Measurements from ENCODE around the gene PRR14L.
"Not testable (repeated sequence)": the region's sequence is repeated elsewhere in the genome, so short reads cannot be mapped to it uniquely, and the experiment has no call there.

PRR14L gene

DNA sequence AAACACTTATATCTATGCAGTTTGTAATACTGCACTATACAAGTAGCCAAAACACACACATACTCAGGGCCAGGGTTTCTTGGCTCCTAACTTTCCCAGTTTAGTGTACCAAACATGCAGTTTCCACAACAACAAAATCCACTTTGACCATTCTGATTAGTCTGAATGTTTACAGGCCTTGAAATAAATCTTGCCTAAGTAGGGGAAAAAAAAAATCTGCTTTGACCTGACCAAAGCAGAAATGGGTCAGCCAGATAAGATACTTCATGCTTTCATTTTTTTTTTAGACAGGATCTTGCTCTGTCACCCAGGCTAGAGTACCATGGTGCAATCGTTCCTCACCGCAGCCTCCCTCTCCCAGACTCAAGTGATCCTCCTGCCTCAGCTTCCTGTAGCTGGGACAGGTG, 10.1 kb downstream of the PRR14L start:
- DNase-seq, result no peak

DNA sequence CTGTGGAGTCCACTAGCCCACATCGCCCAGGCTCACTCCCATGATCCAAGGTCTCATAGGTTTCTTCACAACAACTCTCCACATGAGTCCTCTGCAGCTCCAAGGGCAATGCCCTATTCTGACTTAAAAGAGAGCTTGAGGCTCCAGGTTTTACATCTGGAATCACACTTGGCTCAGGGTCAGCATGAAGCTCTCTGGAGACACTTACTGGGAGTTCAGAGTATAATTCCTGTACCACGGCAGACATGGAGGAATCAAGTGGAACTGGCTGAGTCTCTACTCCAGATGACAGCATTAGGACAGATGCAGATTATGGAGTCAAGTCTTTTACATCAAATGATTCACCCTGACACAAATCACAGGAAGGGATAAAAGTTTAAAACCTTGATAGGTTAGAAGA, 11.4 kb downstream of the PRR14L start:
- DNase-seq, result peak; percentile 23

DNA sequence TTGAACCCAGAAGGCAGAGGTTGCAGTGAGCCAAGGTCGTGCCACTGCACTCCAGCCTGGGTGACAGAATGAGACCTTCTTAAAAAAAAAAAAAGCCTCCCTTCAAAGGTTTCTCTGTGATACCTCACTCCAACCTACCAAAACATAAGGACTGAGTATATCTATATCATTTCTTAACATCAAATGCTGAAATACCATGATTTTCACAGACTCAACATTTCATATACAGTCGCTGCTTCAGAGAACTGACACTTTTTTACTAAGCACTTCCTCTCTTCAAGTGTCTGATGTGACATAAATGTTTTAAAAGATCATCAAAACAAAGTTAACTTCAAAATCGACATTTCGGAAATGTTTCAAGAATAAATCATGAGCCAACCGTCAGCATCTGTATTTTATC, 12.0 kb downstream of the PRR14L start:
- no peak for DNase-seq

DNA sequence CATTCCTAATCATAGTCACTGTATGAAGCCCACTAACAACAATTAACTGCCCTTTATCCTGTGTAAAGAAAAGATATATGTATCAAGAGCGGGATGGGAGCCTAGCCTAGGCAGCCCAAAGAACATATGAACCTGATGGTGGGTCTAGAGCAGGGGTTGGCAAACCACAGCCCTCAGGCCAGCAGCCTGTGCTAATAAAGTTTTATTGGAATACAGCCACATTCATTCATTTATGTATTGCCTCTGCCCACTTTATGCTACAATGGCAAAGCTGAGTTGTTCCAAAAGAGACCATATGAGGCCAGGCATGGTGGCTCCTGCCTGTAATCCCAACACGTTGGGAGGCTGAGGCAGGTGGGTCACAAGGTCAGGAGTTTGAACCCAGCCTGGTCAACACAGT, 13.5 kb downstream of the PRR14L start:
- no peak for DNase-seq

DNA sequence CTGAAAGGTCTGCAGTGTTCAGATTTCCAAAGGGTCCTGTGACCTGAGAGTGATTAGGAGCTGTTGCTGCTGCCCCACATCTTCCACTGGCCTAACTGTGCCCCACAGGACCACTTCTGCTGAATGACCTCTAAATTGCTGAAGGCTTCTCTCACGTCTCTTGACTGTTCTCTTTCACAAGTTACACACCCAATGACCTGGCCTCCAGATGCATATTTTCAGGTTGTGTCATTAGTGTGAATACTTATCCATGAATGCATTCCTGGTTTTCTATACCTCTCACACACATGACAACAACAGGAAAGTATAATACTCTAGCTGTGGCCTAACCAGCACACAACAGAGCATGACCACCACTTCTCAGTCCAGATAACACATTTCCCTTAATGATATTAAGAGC, 15.4 kb downstream of the PRR14L start:
- no peak for DNase-seq

DNA sequence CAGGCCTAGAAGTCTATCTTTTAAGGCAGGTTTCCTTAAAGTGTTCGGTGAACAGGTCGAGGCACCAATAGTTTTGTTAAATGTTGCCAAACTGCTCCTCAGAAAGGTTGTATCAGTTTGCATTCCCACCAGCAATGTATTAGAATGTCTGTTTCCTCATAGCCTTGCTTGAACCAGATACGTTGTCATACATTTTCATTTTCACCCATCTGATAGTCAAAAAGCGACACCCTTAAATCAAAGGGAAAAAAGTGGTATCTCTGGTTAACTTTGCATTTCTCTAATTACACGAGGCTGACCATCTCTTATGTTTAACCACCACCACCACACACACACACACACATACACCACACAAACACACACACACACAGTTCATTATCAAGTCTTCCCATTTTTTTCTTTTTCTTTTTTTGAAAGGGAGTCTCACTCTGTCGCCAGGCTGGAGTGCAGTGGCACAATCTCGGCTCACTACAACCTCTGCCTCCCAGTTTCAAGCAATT, 16.3 kb downstream of the PRR14L start:
- DNase-seq, result no peak

DNA sequence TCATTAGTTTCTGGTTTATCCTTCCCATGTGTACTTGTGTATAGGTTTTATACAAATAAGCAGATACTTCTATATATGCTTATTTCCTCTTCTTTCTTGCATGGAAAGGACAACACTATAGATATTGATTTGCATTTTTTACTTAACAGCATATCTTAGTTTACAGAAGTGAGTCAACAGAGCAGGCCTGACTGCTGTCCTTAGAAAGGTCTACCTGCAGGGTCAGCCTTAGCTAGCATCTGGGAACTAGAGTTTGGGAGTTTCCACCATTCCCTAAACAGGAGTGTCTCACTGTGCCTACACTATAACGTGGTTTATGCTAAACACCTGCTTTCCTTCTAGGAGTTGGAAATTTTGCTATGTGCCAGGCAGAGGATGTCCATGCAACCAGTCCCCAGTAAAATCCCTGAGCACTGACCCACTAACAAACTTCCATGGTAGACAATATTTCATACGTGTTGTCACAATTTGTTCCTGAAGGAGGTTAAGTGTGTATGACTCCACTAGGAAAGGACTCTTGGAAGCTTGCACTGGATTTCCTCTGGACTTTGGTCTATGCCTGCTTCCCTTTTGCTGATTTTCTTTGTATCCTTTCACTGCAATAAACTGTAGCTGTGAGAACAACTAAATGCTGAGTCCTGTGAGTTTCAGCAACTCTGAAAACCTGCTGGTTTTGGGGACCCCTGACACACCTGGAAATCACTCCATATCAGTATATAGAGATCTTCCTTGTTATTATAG, 17.7 kb downstream of the PRR14L start:
- DNase-seq, result peak; percentile 4

DNA sequence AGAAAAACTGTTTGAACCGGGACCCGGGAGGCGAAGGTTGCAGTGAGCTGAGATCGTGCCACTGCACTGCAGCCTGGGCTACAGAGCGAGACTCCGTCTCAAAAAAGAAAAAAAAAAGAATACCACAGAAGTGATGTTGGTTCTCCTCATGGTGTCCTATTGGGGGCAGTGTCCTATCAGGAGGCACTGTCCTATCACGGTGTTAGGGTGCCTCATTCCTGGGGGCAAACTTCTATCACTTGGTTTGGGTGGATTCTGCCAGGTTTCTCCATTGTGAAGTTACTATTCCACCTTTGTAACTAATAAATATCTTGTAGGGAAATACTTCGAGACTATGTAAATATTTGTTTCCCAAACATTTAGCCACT, 19.6 kb downstream of the PRR14L start:
- DNase-seq, result no peak

DNA sequence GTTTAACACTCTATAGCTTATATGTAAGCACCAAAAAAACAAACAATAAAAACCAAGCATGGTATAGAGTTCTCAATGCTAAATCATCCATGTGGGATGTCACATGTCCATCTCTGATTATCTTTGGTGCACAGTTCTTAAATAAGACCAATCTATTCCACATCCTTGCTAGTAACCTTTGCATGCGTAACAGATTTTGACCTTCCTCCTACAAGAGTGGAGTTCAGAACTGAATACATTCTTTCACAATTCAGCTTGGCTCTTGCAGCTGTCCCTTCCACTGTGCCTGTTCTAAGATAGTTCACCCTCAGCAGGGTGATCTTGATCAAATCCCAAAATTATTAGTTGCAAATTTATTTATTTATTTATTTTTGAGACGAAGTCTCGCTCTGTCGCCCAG, 21.1 kb downstream of the PRR14L start:
- DNase-seq, result no peak

DNA sequence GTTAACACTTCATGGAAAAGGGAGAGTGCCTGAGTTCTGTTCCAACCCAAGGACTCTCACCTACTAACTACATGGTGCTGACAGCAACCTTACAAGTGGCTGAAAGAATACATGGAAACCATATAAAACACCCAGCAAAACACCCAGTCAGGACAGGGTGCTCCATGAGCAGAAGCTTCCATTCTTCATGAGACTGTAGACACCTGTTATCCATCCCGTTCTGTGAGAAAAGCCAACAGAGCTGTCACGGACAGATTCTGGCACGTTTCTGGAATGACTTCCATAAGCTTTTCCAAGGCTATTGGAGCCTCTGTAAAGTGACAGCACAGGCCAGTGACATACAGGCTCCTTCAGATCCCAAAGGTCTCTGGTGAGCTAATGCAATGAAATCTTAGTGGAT, 23.2 kb downstream of the PRR14L start:
- no peak for DNase-seq

DNA sequence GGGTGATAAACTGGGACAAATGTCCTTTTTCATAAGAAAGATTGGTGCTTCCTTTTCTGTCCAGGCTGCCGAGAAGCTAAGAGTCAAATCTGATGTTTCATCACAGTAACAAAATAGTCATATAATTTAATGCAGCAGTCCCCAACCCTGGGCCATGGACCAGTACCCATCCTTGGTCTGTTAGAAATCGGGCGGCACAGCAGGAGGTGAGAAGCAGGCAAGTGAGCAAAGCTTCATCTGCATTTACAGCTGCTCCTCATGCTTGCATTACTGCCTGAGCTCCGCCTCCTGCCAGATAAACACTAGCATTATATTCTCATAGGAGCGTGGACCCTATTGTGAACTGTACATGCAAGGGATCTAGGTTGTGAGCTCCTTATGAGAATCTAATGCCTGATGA, 26.2 kb downstream of the PRR14L start:
- DNase-seq, result no peak

DNA sequence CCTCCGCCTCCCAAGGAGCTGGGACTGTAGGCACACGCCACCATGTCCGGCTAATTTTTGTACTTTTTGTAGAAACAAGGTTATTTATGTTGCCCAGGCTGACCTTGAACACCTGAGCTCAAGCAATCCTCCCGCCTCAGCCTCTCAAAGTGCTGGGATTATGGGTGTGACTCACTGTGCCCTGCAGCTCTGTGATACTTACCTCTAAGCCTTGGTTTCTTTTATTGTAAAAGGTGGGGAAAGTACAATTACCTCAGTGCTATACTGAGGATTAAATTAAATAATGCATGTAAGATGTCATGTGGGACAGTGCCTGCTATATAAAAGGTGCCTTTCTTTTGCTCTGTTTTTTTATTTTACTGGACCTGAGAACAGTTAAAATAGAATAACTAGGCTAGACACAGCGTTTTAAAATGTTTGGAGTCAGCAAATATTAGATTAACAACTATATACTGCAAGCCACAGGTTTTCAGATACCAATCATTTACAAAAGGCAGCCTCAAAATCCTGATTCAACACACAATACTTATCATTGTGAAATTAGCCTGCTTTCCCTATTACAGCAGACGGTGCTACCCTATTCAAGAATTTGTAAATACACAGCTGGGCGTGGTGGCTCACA, 30.0 kb downstream of the PRR14L start:
- no peak for DNase-seq

DNA sequence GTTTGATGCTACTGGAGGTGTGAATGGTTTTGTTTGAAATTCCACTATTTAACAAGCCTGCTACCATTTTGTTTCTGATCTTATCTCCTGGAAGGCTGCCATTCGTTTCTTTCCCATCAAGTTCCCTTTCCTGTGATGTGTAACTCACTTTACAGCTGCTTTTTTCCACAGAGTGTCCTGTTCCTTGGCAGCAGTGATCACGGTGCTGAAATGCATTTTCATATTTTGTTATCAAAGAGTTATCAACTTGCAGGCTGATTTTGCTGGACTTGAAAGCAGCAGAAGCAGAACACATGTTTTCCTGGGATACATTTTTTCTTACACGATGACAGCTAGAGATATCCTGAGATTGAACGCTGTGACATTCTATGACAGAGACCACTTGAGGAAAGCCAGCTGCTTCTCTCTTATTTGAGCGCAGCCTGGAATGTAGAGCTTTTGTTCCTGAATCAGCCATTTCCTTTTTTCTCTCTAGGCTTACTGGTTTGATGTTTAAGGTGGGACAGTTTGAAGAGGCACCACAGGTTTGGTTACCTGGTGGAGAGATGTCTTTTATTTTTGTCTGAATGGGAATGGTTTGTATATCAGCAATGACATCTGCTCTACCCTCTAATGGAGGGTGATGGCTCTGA, 34.7 kb downstream of the PRR14L start:
- DNase-seq, result no peak

DNA sequence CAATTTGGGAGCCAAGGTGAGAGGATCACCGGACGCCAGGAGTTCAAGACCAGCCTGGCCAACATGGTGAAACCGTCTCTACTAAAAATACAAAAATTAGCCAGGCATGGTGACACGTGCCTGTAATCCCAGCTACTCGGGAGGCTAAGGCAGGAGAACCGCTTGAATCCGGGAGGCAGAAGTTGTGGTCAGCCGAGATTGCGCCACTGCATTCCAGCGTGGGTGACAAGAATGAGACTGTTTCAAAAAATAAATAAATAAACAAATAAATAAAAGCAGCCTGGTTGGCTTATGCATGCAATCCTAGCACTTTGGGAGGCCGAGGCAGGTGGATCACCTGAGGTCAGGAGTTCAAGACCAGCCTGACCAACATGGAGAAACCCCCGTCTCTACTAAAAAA, 38.7 kb downstream of the PRR14L start:
- DNase-seq, result not testable (repeated sequence)

DNA sequence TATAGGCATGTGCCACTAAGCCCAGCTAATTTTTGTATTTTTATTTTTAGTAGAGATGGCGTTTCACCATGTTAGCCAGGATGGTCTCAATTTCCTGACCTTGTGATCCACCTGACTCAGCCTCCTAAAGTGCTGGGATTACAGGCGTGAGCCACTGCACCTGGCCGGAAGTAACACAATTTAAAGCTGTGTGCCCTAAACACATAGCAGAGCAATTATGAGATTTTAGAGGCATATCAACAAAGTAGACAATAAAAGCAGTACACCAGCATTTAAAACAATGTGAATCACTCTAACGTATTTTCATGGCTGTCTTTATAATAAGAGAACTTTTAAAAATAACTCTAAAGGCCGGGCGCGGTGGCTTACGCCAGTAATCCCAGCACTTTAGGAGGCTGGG, 42.4 kb downstream of the PRR14L start:
- no peak for DNase-seq

DNA sequence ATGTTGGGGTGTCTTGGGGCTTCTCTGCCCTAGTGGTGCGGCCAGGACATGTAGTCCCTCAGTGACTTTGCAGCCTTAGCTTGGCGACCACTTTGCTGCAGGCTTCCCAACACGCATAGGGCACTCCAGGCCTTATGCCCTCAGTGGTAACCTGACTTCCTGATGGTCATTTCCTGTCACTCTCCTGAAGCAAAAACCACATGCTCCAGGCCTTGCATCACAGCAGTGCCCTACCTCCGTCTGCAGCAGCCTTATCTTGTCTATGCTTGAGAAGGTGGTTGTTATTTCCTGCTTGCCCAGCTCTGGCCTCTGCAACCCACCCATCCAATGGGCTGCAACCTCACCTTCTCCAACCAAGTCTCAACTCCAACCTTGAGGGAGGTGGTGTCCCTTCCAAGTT, 54.5 kb downstream of the PRR14L start:
- no peak for DNase-seq

DNA sequence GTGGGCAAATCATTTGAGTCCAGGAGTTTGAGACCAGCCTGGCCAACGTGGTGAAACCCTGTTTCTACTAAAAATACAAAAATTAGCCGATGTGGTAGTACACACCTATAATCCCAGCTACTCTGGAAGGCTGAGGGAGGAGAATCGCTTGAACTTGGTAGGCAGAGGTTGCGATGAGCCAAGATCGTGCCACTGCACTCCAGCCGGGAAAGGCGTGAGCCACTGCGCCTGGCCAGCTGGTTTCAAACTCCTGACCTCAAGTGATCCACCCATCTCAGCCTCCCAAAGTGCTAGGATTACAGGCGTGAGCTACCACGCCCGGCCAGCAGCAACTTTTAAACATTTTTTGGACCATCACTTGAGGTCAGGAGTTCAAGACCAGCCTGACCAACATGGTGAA, 55.9 kb downstream of the PRR14L start:
- DNase-seq, result not testable (repeated sequence)

DNA sequence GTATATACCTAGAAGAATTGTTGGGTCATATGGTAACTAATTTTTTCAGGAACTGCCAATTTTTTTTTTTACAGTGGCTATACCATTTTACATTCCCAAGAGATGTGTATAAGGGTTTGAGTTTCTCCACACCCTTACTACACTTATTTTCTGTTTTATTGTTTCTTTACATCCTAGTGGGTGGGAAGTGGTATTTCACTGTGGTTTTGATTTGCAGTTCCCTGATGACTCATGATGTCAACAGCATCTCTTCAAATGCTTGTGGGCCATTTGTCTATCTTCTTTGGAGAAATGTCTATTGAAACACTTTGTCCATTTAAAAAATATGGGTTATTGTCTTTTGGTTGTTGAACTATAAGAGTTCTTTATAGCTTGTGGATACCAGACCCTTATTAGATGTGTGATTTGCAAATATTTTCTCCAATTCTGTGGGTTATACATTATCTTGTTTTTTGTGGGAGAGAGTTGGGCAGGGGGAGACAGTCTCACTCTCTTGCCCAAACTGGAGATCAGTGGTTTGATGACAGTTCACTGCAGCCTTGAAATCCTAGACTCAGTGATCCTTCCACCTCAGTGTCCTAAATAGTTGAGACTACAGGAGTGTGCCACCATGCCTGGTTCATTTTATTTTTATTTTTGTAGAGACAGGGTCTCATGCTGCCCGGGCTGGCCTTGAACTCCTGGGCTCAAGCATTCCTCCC, 57.6 kb downstream of the PRR14L start:
- no peak for DNase-seq

DNA sequence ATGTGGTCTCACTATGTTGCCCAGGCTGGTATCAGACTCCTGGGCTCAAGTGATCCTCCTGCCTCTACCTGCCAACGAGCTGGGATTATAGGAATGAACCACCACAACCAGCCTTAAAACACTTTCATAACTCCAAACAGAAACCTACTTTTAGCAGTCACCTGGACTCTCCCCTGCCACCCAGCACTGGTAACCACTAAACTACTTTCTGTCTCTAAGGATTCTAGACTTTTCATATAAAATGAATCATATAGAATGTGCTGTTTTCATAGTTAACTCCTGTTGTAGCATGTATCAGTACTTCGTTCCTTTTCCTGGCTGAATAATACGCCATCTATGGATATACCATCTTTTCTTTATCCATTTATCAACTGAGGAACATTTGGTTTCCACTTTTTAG, 58.5 kb downstream of the PRR14L start:
- no peak for DNase-seq

DNA sequence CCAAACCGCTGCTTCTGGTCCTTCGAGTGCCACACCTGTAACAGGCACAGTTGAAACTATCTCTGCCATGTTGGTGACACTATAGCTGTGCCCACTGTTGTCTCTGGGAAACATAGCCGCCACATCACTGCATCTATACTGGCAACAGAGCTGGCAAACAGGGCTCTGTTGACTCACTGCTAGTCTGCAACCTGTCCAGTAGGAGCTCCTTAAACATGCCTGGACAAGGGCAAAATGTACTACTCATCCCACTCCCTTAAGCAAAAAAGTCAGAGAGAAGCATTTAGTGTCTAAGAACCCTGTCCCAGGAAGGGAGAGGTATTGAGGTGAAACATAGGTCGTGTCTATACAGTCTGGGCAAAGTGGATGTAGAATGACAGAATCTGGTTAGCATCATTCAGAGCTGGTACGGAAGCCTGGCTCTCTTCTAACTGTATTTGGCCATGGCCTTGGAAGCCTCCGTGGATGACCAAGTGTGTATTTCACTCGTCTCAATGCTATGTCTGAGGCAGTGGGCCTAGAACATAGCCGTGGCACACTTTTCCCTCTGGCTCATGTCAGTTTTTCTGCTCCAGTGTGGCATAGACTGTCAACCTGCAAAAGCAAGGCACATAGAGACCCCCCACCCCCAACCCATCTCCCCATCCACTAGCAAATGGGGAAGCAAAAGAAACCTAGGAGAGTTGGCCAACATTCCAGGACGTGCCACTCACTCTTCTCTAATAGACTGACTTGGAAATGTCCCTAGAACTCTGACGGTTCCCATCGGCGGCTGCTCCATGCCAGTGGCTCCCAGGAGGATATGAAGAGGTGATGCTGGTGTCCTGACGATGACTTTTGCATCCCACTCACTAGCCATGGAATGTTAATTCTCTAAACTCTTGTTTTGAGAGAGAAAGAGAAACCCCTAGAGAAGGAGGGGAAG, 66.5 kb downstream of the PRR14L start:
- no peak for DNase-seq

DNA sequence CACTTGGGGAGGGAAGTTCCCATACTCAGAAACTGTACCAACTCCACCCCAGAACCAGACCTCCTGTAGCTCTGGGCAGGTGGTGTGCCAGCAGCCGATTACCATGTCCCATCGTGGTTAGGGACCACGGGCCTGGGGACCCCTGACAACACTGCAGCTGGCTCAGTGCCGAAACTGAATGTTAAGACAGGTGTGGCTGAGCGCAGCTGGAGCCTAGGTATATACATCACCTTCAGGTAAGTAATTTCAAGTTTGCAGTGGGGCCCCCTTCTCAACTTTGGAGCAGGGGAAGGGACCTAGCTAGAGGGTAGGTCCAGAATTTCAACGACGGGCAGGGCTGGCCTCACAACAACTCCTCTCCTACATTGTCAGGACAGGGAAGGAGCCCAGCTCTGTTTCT, 67.2 kb downstream of the PRR14L start:
- DNase-seq, result no peak

Data from activated CD8-positive, alpha-beta memory T cell treated with anti-CD3 and anti-CD28 coated beads, Interleukin-2, amount 50 U/mL, for 48 hours (primary cell).